ENCODE measurements around the gene ZNF785.
"Not testable (repeated sequence)": the region's sequence is repeated elsewhere in the genome, so short reads cannot be mapped to it uniquely, and the experiment has no call there.

ZNF785 gene

GRCh38 chr16:30601966-30602365 lies 16.5 kb upstream of the ZNF785 start:
- DNase-seq: no peak

- no peak for DNase-seq
Observed at GRCh38 chr16:30600929-30601328, 15.4 kb upstream of the ZNF785 start.

GRCh38 chr16:30600215-30600614 lies 14.7 kb upstream of the ZNF785 start:
- no peak for DNase-seq

- DNase-seq: no peak
Observed at GRCh38 chr16:30592871-30593270, 7.4 kb upstream of the ZNF785 start.

GRCh38 chr16:30590869-30591268 lies 5.4 kb upstream of the ZNF785 start:
- DNase-seq: not testable (repeated sequence)

GRCh38 chr16:30589582-30589981 lies 4.1 kb upstream of the ZNF785 start:
- not testable (repeated sequence) for DNase-seq

- DNase-seq: no peak
Observed at GRCh38 chr16:30588651-30589050, 3.2 kb upstream of the ZNF785 start.

- peak; percentile 14 for DNase-seq
Observed at GRCh38 chr16:30585022-30585399, 486 bp downstream of the ZNF785 start.

GRCh38 chr16:30582611-30583340 lies 2.7 kb downstream of the ZNF785 start:
- no peak for DNase-seq

- no peak for DNase-seq
Observed at GRCh38 chr16:30581457-30581856, 4.0 kb downstream of the ZNF785 start.

GRCh38 chr16:30574678-30575077 lies 10.8 kb downstream of the ZNF785 start:
- no peak for DNase-seq

- peak; percentile 90 for DNase-seq
Observed at GRCh38 chr16:30571445-30572322, 13.8 kb downstream of the ZNF785 start, which contains the start of gene ZNF688. Gene ZNF688 (minus strand): TSS chr16:30571714. CDS start chr16:30571629, 85 bp downstream.

- DNase-seq: no peak
Observed at GRCh38 chr16:30570636-30571444, 14.7 kb downstream of the ZNF785 start.

GRCh38 chr16:30569746-30570635 lies 15.5 kb downstream of the ZNF785 start:
- no peak for DNase-seq

GRCh38 chr16:30569281-30569680 lies 16.2 kb downstream of the ZNF785 start:
- DNase-seq: no peak

GRCh38 chr16:30567991-30568638 lies 17.4 kb downstream of the ZNF785 start:
- DNase-seq: no peak

GRCh38 chr16:30567160-30567990 lies 18.1 kb downstream of the ZNF785 start:
- DNase-seq: no peak

- DNase-seq: no peak
Observed at GRCh38 chr16:30566531-30566930, 19.0 kb downstream of the ZNF785 start.

- DNase-seq: no peak
Observed at GRCh38 chr16:30565984-30566383, 19.5 kb downstream of the ZNF785 start.

GRCh38 chr16:30565526-30565925 lies 20.0 kb downstream of the ZNF785 start:
- no peak for DNase-seq

GRCh38 chr16:30562021-30562420 lies 23.5 kb downstream of the ZNF785 start:
- DNase-seq: no peak
